Calu3 (cell line): ENCODE data around the gene PLPP3. TPM values are rescaled to one million over a fixed set of nuclear protein-coding genes. Genes with fewer than 3 reads are reported as not detected.

Source experiments
- BruUV-seq: library from RNA; stranded (reverse); fragments of 400-500 nt; replicated peaks from 2 replicates; lab custom pipeline; 2021; lab: Mats Ljungman, UMichigan
- CTCF ChIA-PET: fragments of 300-600 bp; sonication (Branson Sonifier 250); formaldehyde crosslinking; loops from one replicate; lab custom pipeline; 2022; ENCODE audit warnings: antibody characterized with exemption; lab: Charles Lee
- DNase-seq: peaks from one replicate; pipeline ENCODE4 v3.0.0; 2022
- H3K27ac Mint-ChIP-seq: one replicate; pipeline ENCODE4 v1.8.0; 2022; ENCODE audit warnings: mixed read lengths; ENCODE audit not compliant: unreplicated experiment
- H3K27me3 Mint-ChIP-seq: one replicate; pipeline ENCODE4 v1.8.0; 2022; ENCODE audit warnings: mixed read lengths; ENCODE audit not compliant: unreplicated experiment
- H3K36me3 Mint-ChIP-seq: one replicate; pipeline ENCODE4 v1.8.0; 2022; ENCODE audit warnings: mild to moderate bottlenecking, moderate library complexity, mixed read lengths; ENCODE audit not compliant: insufficient read depth, unreplicated experiment
- H3K4me1 Mint-ChIP-seq: one replicate; pipeline ENCODE4 v1.8.0; 2022; ENCODE audit warnings: mild to moderate bottlenecking, low read depth, mixed read lengths; ENCODE audit not compliant: unreplicated experiment
- H3K4me3 Mint-ChIP-seq: one replicate; pipeline ENCODE4 v1.8.0; 2022; ENCODE audit warnings: mild to moderate bottlenecking, low read depth, moderate library complexity, mixed read lengths; ENCODE audit not compliant: unreplicated experiment
- H3K9me3 Mint-ChIP-seq: one replicate; pipeline ENCODE4 v1.8.0; 2022; ENCODE audit warnings: low read depth, mixed read lengths; ENCODE audit not compliant: unreplicated experiment
- intact Hi-C: fragments of 100-400 bp; cut with micrococcal nuclease; formaldehyde crosslinking; loops from one replicate; pipeline ENCODE4 v1.10.0; 2022; ENCODE audit not compliant: unreplicated experiment
- total RNA-seq: library from RNA; stranded (reverse); gene quantifications from 2 replicates; pipeline ENCODE4 v1.2.3, GENCODE V29; 2022
- TF ChIP-seq, protein P1 (sequence below): fragments of 200-600 bp; IDR thresholded peaks from one replicate; pipeline ENCODE4 v1.8.0; 2022; ENCODE audit warnings: antibody characterized with exemption; ENCODE audit not compliant: unreplicated experiment

The PLPP3 gene
- total RNA-seq, 1 experiment from 2014 or later: 18.9 TPM

DNA sequence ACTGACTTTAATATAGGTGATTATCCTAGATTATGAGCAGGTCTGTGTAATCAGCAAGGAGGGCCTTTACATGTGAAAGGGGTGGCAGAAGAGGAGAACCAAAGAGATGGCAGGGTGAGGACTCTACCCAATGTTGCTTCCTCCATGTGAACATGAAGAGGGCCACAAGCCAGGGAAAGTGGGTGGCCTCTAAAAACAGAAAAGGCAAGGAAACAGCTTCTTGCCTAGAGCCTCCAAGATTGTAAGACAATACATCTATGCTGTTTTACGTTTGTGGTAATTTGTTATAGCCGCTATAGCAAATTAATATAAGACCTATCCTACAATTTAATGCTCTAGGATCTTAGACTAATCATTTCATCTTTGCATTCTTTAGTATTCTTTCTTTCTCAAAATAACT lies 85.5 kb downstream of the PLPP3 start:
- intact Hi-C loops: no loop called here
- BruUV-seq: no TSS peak

GRCh38 chr1:56491441-56491840 lies 87.9 kb downstream of the PLPP3 start:
- Mint-ChIP-seq H3K4me1 (peaks cover 20% of the 10 kb centered on the region), H3K27me3 (no peaks in the 10 kb centered on the region), H3K4me3 (no peak overlapping the region), H3K36me3 (peaks cover 5% of the 10 kb centered on the region), H3K27ac (no peak overlapping the region), H3K9me3 (no peaks in the 10 kb centered on the region)
- CTCF ChIA-PET: interaction anchor here (1.4 kb wide), 1 partner anchor 16 kb away, joined by 3 read pairs; no protein-coding TSS in a partner anchor
- DNase-seq: peak; percentile 25
- intact Hi-C loops: no loop called here
- BruUV-seq: no TSS peak
- TF ChIP-seq, protein P1, sequence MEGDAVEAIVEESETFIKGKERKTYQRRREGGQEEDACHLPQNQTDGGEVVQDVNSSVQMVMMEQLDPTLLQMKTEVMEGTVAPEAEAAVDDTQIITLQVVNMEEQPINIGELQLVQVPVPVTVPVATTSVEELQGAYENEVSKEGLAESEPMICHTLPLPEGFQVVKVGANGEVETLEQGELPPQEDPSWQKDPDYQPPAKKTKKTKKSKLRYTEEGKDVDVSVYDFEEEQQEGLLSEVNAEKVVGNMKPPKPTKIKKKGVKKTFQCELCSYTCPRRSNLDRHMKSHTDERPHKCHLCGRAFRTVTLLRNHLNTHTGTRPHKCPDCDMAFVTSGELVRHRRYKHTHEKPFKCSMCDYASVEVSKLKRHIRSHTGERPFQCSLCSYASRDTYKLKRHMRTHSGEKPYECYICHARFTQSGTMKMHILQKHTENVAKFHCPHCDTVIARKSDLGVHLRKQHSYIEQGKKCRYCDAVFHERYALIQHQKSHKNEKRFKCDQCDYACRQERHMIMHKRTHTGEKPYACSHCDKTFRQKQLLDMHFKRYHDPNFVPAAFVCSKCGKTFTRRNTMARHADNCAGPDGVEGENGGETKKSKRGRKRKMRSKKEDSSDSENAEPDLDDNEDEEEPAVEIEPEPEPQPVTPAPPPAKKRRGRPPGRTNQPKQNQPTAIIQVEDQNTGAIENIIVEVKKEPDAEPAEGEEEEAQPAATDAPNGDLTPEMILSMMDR: no peak

More for the DNA sequence above, 85.5 kb downstream of the PLPP3 start:
- H3K27ac Mint-ChIP-seq: no peak overlapping the region
- no peak overlapping the region for H3K4me3 Mint-ChIP-seq
- H3K36me3 Mint-ChIP-seq: peaks cover 5% of the 10 kb centered on the region
- no peaks in the 10 kb centered on the region for H3K27me3 Mint-ChIP-seq
- no peaks in the 10 kb centered on the region for H3K9me3 Mint-ChIP-seq
- no peak for DNase-seq
- CTCF ChIA-PET: no interaction called here
- TF ChIP-seq, protein P1: no peak
- H3K4me1 Mint-ChIP-seq: peaks cover 20% of the 10 kb centered on the region

DNA sequence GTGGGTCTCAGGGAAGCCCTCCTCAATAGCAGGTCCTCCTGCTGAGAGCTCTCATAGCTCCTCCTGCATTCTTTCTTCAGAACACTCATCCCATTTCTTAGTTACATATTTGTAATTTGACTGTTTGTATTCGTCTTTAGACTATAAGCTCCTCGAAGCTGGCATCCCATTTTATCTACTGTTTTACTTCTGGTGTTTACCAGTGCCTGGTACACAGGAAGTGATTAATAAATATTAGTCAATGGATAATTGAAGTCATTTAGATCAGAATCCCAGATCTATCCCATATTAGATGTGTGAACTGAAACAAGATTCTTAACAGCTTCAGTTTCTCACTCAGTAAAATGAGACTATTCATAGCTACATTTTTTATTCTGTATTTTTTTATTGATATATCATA lies 88.7 kb downstream of the PLPP3 start:
- CTCF ChIA-PET: interaction anchor here (1.4 kb wide), 1 partner anchor 17 kb away, joined by 3 read pairs; no protein-coding TSS in a partner anchor
- Mint-ChIP-seq H3K36me3 (peaks cover 5% of the 10 kb centered on the region), H3K27me3 (no peaks in the 10 kb centered on the region), H3K27ac (no peak overlapping the region), H3K4me1 (peaks cover 20% of the 10 kb centered on the region), H3K4me3 (no peak overlapping the region), H3K9me3 (no peaks in the 10 kb centered on the region)
- intact Hi-C loops: no loop called here
- BruUV-seq: no TSS peak
- DNase-seq: no peak
- TF ChIP-seq, protein P1: no peak

GRCh38 chr1:56489695-56490094 lies 89.7 kb downstream of the PLPP3 start:
- peaks cover 5% of the 10 kb centered on the region for H3K36me3 Mint-ChIP-seq

More at GRCh38 chr1:56489695-56490094, 89.7 kb downstream of the PLPP3 start:
- TF ChIP-seq, protein P1: no peak
- Mint-ChIP-seq H3K4me1 (peaks cover 20% of the 10 kb centered on the region), H3K9me3 (no peaks in the 10 kb centered on the region), H3K27me3 (no peaks in the 10 kb centered on the region), H3K27ac (peak overlapping the region; percentile 14), H3K4me3 (no peak overlapping the region)
- no TSS peak for BruUV-seq
- DNase-seq: no peak
- CTCF ChIA-PET: no interaction called here
- intact Hi-C loops: no loop called here
